Heart left ventricle (tissue), 13 donors: ENCODE data around the gene CCNC.
A peak's percentile ranks its signal among the peaks of the same experiment; 100 is the strongest.

Source experiments
- CTCF ChIP-seq, 12 donors: fragments of 200-600 bp; sonication (generic) in 4 of 12; IDR thresholded peaks; one replicate each; pipeline versions ENCODE4 v1.5.0 to v1.8.0; 2018 to 2022; ENCODE audit warnings: antibody characterized with exemption in 12 of 12, mild to moderate bottlenecking in 5 of 12
- POLR2A ChIP-seq, 2 donors: fragments of 450-650 bp; IDR thresholded peaks; one replicate each; pipeline ENCODE4 v1.6.1; 2017; ENCODE audit warnings: antibody characterized with exemption in 2 of 2, mild to moderate bottlenecking in 2 of 2, moderate library complexity in 2 of 2
- donor health status: ischemic (EF 13 %, LVEDD 7.1; RV severe dilation, severe dysfunction).
- donor health status: DM: no; HTN: yes; CAD: no.
- donor health status: DM: no; HTN: no; CAD: no.
- donor health status: ischemic (EF 25% LVEDD 6.9; RV normal size, moderate dysfunction).
- donor health status: ischemic (EF 25% LVEDD 5.7; RV mildly dilated, moderate dysfunction).
- donor health status: ischemic (EF 35%, LVEDD 5.7; RV mildly dilated, moderate dysfunction).
- donor health status: nonischemic (EF 11% LVEDD 7.7; RV severe dilation, severe dysfunction).
- donor health status: DM: yes; HTN: yes; CAD: no.
- donor health status: PGD.
- donor health status: ischemic (EF 29% LVEDD 5.4; RV normal size, mild dysfunction).
- donor health status: nonischemic (EF 23%, LVEDD 6.1; RV moderate dilation, normal function).

- TF ChIP-seq CTCF (IDR thresholded peaks at IDR 0.05) (peak; percentile 8 to 60 (median 41)), POLR2A (IDR thresholded peaks at IDR 0.05) (no peak)
Observed at GRCh38 chr6:99588618-99589289, 20.3 kb upstream of the CCNC start.
